PFSK-1 (cell line): ENCODE measurements around the gene GMPR.
A peak's percentile ranks its signal among the peaks of the same experiment; 100 is the strongest.

ENCODE experiments used
- FOXP2 ChIP-seq: optimal IDR thresholded peaks from 2 replicates; pipeline ENCODE3; 2011; ENCODE audit warnings: borderline replicate concordance, control low read depth, inconsistent platforms; ENCODE audit not compliant: insufficient read depth; ENCODE audit errors: extremely low read length, extremely low read depth
- POLR2AphosphoS5 ChIP-seq: IDR thresholded peaks from 2 replicates; pipeline ENCODE4 v1.6.1; 2012; ENCODE audit warnings: low read depth, mild to moderate bottlenecking, control low read depth, low read length, moderate library complexity
- REST ChIP-seq, 2 experiments: IDR thresholded peaks; 2 replicates each; pipeline versions ENCODE4 v1.6.1 to v1.8.0; 2011 to 2012; ENCODE audit warnings: low read depth in 2 of 2, low read length in 2 of 2, control low read depth in 1 of 2, inconsistent platforms in 1 of 2, mild to moderate bottlenecking in 1 of 2, moderate library complexity in 1 of 2; ENCODE audit not compliant: insufficient read depth in 1 of 2
- SIN3A ChIP-seq: IDR thresholded peaks from 2 replicates; pipeline ENCODE4 v1.6.1; 2012; ENCODE audit warnings: mild to moderate bottlenecking, low read length, moderate library complexity, borderline replicate concordance; ENCODE audit not compliant: insufficient read depth
- TAF1 ChIP-seq: IDR thresholded peaks from 2 replicates; pipeline ENCODE4 v1.6.1; 2012; ENCODE audit warnings: low read length, control low read depth, borderline replicate concordance; ENCODE audit not compliant: insufficient read depth

GMPR gene

DNA sequence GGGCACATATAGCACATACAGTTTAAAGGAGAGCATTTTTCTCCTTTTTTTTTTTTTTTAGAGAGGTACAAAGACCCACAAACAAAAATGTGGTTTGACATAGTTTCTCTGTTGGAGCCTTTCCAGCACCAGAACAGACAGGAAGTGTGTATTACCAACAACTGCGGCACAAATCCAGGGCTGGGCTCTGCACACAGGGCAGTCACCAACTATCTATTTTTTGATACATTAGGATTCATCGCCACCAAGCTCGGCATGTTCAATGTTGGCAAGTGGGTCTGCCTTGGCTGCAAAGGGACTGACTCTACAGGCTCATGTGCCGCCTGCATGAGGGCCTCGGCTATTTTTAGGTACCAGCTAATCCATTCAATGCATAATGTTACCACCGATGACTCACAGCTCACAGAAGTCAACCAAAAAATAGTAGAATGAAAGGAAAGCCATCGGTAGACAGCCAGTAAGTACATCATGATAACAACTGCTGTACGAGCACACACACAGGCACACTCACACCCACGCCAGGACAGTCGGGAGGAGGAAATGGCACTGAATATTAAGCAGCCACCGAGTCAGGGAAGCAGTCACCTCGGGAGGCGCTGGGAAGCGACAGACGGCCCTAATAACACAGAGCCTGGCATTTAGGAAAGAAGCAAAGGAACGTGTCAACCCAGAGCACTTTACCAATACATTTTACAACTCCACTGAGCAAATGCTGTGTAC, 81.6 kb downstream of the GMPR start:
- TF ChIP-seq SIN3A, result no peak
- no peak for TF ChIP-seq POLR2AphosphoS5
- peak; percentile 77 for TF ChIP-seq FOXP2
- TF ChIP-seq REST (IDR thresholded peaks at IDR 0.05; ENCODE audit: insufficient read depth in 1 of 2, low read depth in 2 of 2, low read length in 2 of 2), result peak in 1 of 2 experiments; percentile 40; a peak in 1 of 4 replicates
- no peak for TF ChIP-seq TAF1

GRCh38 chr6:16320533-16321340, 82.3 kb downstream of the GMPR start:
- TF ChIP-seq SIN3A (no peak), FOXP2 (no peak), REST (IDR thresholded peaks at IDR 0.05; ENCODE audit: insufficient read depth in 1 of 2, low read depth in 2 of 2, low read length in 2 of 2) (no peak), TAF1 (no peak), POLR2AphosphoS5 (peak; percentile 35; the same call in 1 of the 2 replicates)

DNA sequence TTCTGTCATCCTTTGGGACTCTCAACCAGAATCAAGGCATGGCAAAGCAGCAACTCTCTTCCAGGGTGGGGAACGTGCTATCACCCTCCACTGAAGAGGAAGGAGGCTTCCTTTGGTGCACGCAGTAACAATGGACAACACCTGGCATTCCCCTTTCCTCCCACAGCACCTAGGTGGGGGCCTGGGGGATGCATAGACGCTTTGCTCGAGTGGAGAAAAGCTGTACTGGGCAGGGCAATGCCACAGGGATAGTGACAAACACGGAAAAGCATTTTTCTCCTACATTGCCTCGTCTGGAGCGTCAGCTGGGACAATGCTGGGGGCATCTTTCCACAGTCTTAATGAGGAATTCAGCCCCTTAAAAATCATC, 82.9 kb downstream of the GMPR start:
- TF ChIP-seq SIN3A (no peak), TAF1 (no peak), FOXP2 (no peak), POLR2AphosphoS5 (no peak), REST (IDR thresholded peaks at IDR 0.05; ENCODE audit: insufficient read depth in 1 of 2, low read depth in 2 of 2, low read length in 2 of 2) (no peak)

GRCh38 chr6:16321826-16322225, 83.4 kb downstream of the GMPR start:
- TF ChIP-seq TAF1, result no peak
- TF ChIP-seq REST (IDR thresholded peaks at IDR 0.05; ENCODE audit: insufficient read depth in 1 of 2, low read depth in 2 of 2, low read length in 2 of 2), result no peak
- no peak for TF ChIP-seq SIN3A
- TF ChIP-seq POLR2AphosphoS5, result no peak
- no peak for TF ChIP-seq FOXP2
